NT2/D1 (cell line): ENCODE measurements around the gene PHYHD1.

Experiments used
- DNase-seq: peaks from one replicate; pipeline ENCODE4 v3.0.0-alpha.2; 2011; ENCODE audit warnings: low read depth, low spot score
- H3K27me3 ChIP-seq: 2 replicates; pipeline ENCODE4 v1.6.0; 2011; ENCODE audit warnings: mild to moderate bottlenecking; ENCODE audit not compliant: insufficient read length, insufficient read depth
- H3K36me3 ChIP-seq: 2 replicates; pipeline ENCODE4 v1.6.1; 2011; ENCODE audit warnings: mild to moderate bottlenecking, low read length, mixed read lengths; ENCODE audit not compliant: insufficient read depth, insufficient read length
- H3K4me1 ChIP-seq: 2 replicates; pipeline ENCODE4 v1.5.1; 2011; ENCODE audit not compliant: insufficient read depth, insufficient read length
- H3K4me3 ChIP-seq: 2 replicates; pipeline ENCODE4 v1.5.1; 2011; ENCODE audit warnings: low read depth; ENCODE audit not compliant: insufficient read length
- H3K9ac ChIP-seq: 2 replicates; pipeline ENCODE4 v1.6.0; 2011; ENCODE audit warnings: low read depth; ENCODE audit not compliant: insufficient read length
- H3K9me3 ChIP-seq: 2 replicates; pipeline ENCODE4 v1.5.1; 2011; ENCODE audit warnings: mild to moderate bottlenecking, low read length; ENCODE audit not compliant: insufficient read depth
- SUZ12 ChIP-seq: IDR thresholded peaks from 2 replicates; pipeline ENCODE4 v1.6.1; 2011; ENCODE audit not compliant: insufficient read length, insufficient read depth; ENCODE audit errors: extremely low read depth
- YY1 ChIP-seq: IDR thresholded peaks from 2 replicates; pipeline ENCODE4 v1.6.1; 2011; ENCODE audit not compliant: insufficient read length, insufficient read depth
- ZNF274 ChIP-seq: IDR thresholded peaks from 2 replicates; pipeline ENCODE4 v1.6.1; 2011; ENCODE audit warnings: mild to moderate bottlenecking, low read depth, low read length

Gene PHYHD1

GRCh38 chr9:128910906-128911305 is 9.9 kb upstream of the PHYHD1 start:
- peak overlapping the region; percentile 47 for H3K9ac ChIP-seq
- H3K36me3 ChIP-seq: peaks cover 80% of the 10 kb centered on the region
- TF ChIP-seq ZNF274: no peak
- TF ChIP-seq YY1: no peak
- TF ChIP-seq SUZ12: no peak
- no peaks in the 10 kb centered on the region for H3K9me3 ChIP-seq
- no peak for DNase-seq
- H3K4me1 ChIP-seq: peaks cover 35% of the 10 kb centered on the region
- no peaks in the 10 kb centered on the region for H3K27me3 ChIP-seq
- H3K4me3 ChIP-seq: no peak overlapping the region

- Histone ChIP-seq H3K4me1 (peaks cover 41% of the 10 kb centered on the region), H3K4me3 (no peak overlapping the region), H3K36me3 (peaks cover 82% of the 10 kb centered on the region), H3K9ac (peak overlapping the region; percentile 47), H3K27me3 (no peaks in the 10 kb centered on the region), H3K9me3 (no peaks in the 10 kb centered on the region)
- DNase-seq: peak; percentile 82
- TF ChIP-seq ZNF274 (no peak), YY1 (no peak), SUZ12 (no peak)
Observed at GRCh38 chr9:128911529-128912035, 9.2 kb upstream of the PHYHD1 start.

GRCh38 chr9:128912270-128912853 is 8.4 kb upstream of the PHYHD1 start:
- H3K9me3 ChIP-seq: no peaks in the 10 kb centered on the region
- H3K36me3 ChIP-seq: peaks cover 82% of the 10 kb centered on the region
- H3K27me3 ChIP-seq: no peaks in the 10 kb centered on the region
- H3K9ac ChIP-seq: peak overlapping the region; percentile 47
- peak; percentile 83 for DNase-seq
- H3K4me3 ChIP-seq: peak overlapping the region; percentile 13
- TF ChIP-seq ZNF274: no peak
- no peak for TF ChIP-seq SUZ12
- TF ChIP-seq YY1: no peak
- H3K4me1 ChIP-seq: peaks cover 42% of the 10 kb centered on the region

GRCh38 chr9:128913048-128913900 is 7.5 kb upstream of the PHYHD1 start:
- Histone ChIP-seq H3K27me3 (no peaks in the 10 kb centered on the region), H3K36me3 (peaks cover 82% of the 10 kb centered on the region), H3K9ac (peak overlapping the region; percentile 42), H3K4me1 (peaks cover 42% of the 10 kb centered on the region), H3K9me3 (no peaks in the 10 kb centered on the region), H3K4me3 (peak overlapping the region; percentile 13)
- TF ChIP-seq SUZ12: no peak
- TF ChIP-seq YY1: no peak
- TF ChIP-seq ZNF274: no peak
- DNase-seq: no peak

GRCh38 chr9:128913995-128914772 is 6.6 kb upstream of the PHYHD1 start:
- TF ChIP-seq SUZ12 (no peak), YY1 (no peak), ZNF274 (no peak)
- Histone ChIP-seq H3K36me3 (peaks cover 80% of the 10 kb centered on the region), H3K27me3 (no peaks in the 10 kb centered on the region), H3K4me1 (peaks cover 42% of the 10 kb centered on the region), H3K9ac (no peak overlapping the region), H3K9me3 (no peaks in the 10 kb centered on the region), H3K4me3 (no peak overlapping the region)
- no peak for DNase-seq

- H3K4me3 ChIP-seq: no peak overlapping the region
- peaks cover 65% of the 10 kb centered on the region for H3K36me3 ChIP-seq
- no peak for DNase-seq
- H3K9ac ChIP-seq: peak overlapping the region; percentile 53
- no peaks in the 10 kb centered on the region for H3K27me3 ChIP-seq
- no peaks in the 10 kb centered on the region for H3K9me3 ChIP-seq
- peaks cover 41% of the 10 kb centered on the region for H3K4me1 ChIP-seq
- TF ChIP-seq YY1: no peak
- no peak for TF ChIP-seq ZNF274
- no peak for TF ChIP-seq SUZ12
Observed at GRCh38 chr9:128916204-128916603, 4.6 kb upstream of the PHYHD1 start.

- Histone ChIP-seq H3K9me3 (no peaks in the 10 kb centered on the region), H3K4me1 (peaks cover 40% of the 10 kb centered on the region), H3K4me3 (no peak overlapping the region), H3K9ac (no peak overlapping the region), H3K27me3 (no peaks in the 10 kb centered on the region), H3K36me3 (peaks cover 65% of the 10 kb centered on the region)
- no peak for DNase-seq
- TF ChIP-seq SUZ12 (no peak), YY1 (no peak), ZNF274 (no peak)
Observed at GRCh38 chr9:128916745-128917144, 4.0 kb upstream of the PHYHD1 start.
